ENCODE measurements around the gene CCDC28B. TPM values are rescaled to one million over a fixed set of nuclear protein-coding genes. Genes with fewer than 3 reads are reported as not detected.

CCDC28B gene
- total and polyA plus RNA-seq, 7 experiments from 2014 or later: 6.2 to 39.0 (median 9.0) TPM

GRCh38 chr1:32201011-32201855 is 838 bp downstream of the CCDC28B start:
- Mint-ChIP-seq H3K4me1 (peaks cover 37 to 70% (median 56%) of the 10 kb centered on the region in 7 donors), H3K27ac (peak overlapping the region; percentile 72 to 98 (median 91)), H3K27me3 (no peaks in the 10 kb centered on the region), H3K4me3 (peak overlapping the region; percentile 78 to 99 (median 94)), H3K36me3 (peaks cover 0 to 17% (median 2%) of the 10 kb centered on the region in 5 donors), H3K9me3 (no peaks in the 10 kb centered on the region)
- H3K27me3 ChIP-seq (ENCODE audit: control insufficient read depth in 2 of 2, insufficient read depth in 2 of 2, low read length in 2 of 2): no peaks in the 10 kb centered on the region
- H3K9me3 ChIP-seq (ENCODE audit: control insufficient read depth in 2 of 3, low read length in 3 of 3): no peaks in the 10 kb centered on the region
- ChIA-PET CTCF (interaction anchor here (0.5 to 1.9 kb wide), 5 partner anchors 15 to 199 kb away, joined by 3 to 10 read pairs (median 4); partner anchors contain the start of genes LCK and TXLNA), POLR2A (interaction anchor here (0.6 to 7.7 kb wide), 17 partner anchors 10 to 449 kb away, joined by 3 to 49 read pairs (median 4); partner anchors contain the start of genes HDAC1, KPNA6, MARCKSL1 and RBBP4)
- peak overlapping the region; percentile 96 for H3K4me3 ChIP-seq (ENCODE audit: low read length)
- ATAC-seq (peak; percentile 82), DNase-seq (peak; percentile 51 to 88 (median 78))
- H3K27ac ChIP-seq (ENCODE audit: low read depth, low read length): peak overlapping the region; percentile 99
- peaks cover 0 to 16% (median 0%) of the 10 kb centered on the region in 3 experiments for H3K36me3 ChIP-seq (ENCODE audit: control insufficient read depth in 2 of 3, insufficient read depth in 3 of 3, low read length in 3 of 3)
- peaks cover 30 to 32% of the 10 kb centered on the region in 2 donors for H3K4me1 ChIP-seq (ENCODE audit: control insufficient read depth in 2 of 2, insufficient read depth in 2 of 2, low read length in 2 of 2)
- intact Hi-C loops (cut with micrococcal nuclease): loop anchor here (1.0 to 10.0 kb wide), 11 partner anchors 21 to 556 kb away; partner anchors contain the start of genes BSDC1 (in 1 of the 2), EIF3I (in 1 of the 2), HDAC1 (in 1 of the 2) and KHDRBS1 (in 1 of the 2)

- Mint-ChIP-seq H3K4me1 (peaks cover 22 to 49% (median 39%) of the 10 kb centered on the region in 7 donors), H3K36me3 (peaks cover 0 to 4% (median 0%) of the 10 kb centered on the region in 5 donors), H3K9me3 (no peaks in the 10 kb centered on the region), H3K27me3 (no peaks in the 10 kb centered on the region), H3K4me3 (peak overlapping the region in 9 of 10 donors; percentile 65 to 91 (median 88)), H3K27ac (peak overlapping the region in 8 of 9 donors; percentile 31 to 95 (median 88))
- intact Hi-C loops (cut with micrococcal nuclease): loop anchor here (1.0 to 10.0 kb wide), 7 partner anchors 17 to 560 kb away; partner anchors contain the start of genes BSDC1 (in 1 of the 2), EIF3I (in 1 of the 2), KHDRBS1 (in 1 of the 2) and PEF1 (in 1 of the 2)
- Histone ChIP-seq H3K27ac (ENCODE audit: low read depth, low read length) (peak overlapping the region; percentile 80), H3K9me3 (ENCODE audit: control insufficient read depth in 2 of 3, low read length in 3 of 3) (no peaks in the 10 kb centered on the region), H3K4me3 (ENCODE audit: low read length) (peak overlapping the region; percentile 81), H3K27me3 (ENCODE audit: control insufficient read depth in 2 of 2, insufficient read depth in 2 of 2, low read length in 2 of 2) (no peaks in the 10 kb centered on the region), H3K4me1 (ENCODE audit: control insufficient read depth in 2 of 2, insufficient read depth in 2 of 2, low read length in 2 of 2) (peaks cover 20 to 28% of the 10 kb centered on the region in 2 donors), H3K36me3 (ENCODE audit: control insufficient read depth in 2 of 3, insufficient read depth in 3 of 3, low read length in 3 of 3) (peaks cover 0 to 16% (median 0%) of the 10 kb centered on the region in 3 experiments)
- ChIA-PET CTCF (interaction anchor here (1.0 to 2.1 kb wide), 2 partner anchors 10 to 44 kb away, joined by 3 to 7 read pairs; no protein-coding TSS in a partner anchor), POLR2A (interaction anchor here (1.0 to 4.0 kb wide), 9 partner anchors 10 to 189 kb away, joined by 3 to 18 read pairs (median 6); partner anchors contain the start of genes BSDC1, HDAC1 and MARCKSL1)
- no peak for ATAC-seq
- no peak for DNase-seq
Observed at GRCh38 chr1:32204943-32205361, 4.6 kb downstream of the CCDC28B start.

- peak within 1 kb of the TSS; percentile 42 to 95 (median 86) for H3K27ac Mint-ChIP-seq
- peak within 1 kb of the TSS; percentile 80 to 91 (median 88) for H3K4me3 Mint-ChIP-seq
- Histone ChIP-seq H3K9me3 (ENCODE audit: control insufficient read depth in 2 of 3, low read length in 3 of 3) (no peaks in the 10 kb centered on the region), H3K27ac (ENCODE audit: low read depth, low read length) (peak within 1 kb of the TSS; percentile 80), H3K4me1 (ENCODE audit: control insufficient read depth in 2 of 2, insufficient read depth in 2 of 2, low read length in 2 of 2) (peaks cover 18 to 28% of the 10 kb centered on the region in 2 donors), H3K27me3 (ENCODE audit: control insufficient read depth in 2 of 2, insufficient read depth in 2 of 2, low read length in 2 of 2) (no peaks in the 10 kb centered on the region), H3K36me3 (ENCODE audit: control insufficient read depth in 2 of 3, insufficient read depth in 3 of 3, low read length in 3 of 3) (peaks cover 0 to 12% (median 0%) of the 10 kb centered on the region in 3 experiments), H3K4me3 (ENCODE audit: low read length) (peak within 1 kb of the TSS; percentile 81)
- DNase-seq (peak; percentile 77 to 89 (median 83)), ATAC-seq (peak; percentile 77)
- no peaks in the 10 kb centered on the region for H3K9me3 Mint-ChIP-seq
- peaks cover 17 to 45% (median 33%) of the 10 kb centered on the region in 7 donors for H3K4me1 Mint-ChIP-seq
- CTCF ChIA-PET: interaction anchor here (0.6 to 2.1 kb wide), 5 partner anchors 9 to 194 kb away, joined by 3 to 7 read pairs (median 4); no protein-coding TSS in a partner anchor
- POLR2A ChIA-PET: interaction anchor here (0.7 to 4.0 kb wide), 12 partner anchors 10 to 189 kb away, joined by 3 to 18 read pairs (median 5); partner anchors contain the start of genes BSDC1, EIF3I, HDAC1 and KPNA6
- intact Hi-C loops (cut with micrococcal nuclease): loop anchor here (1.0 to 10.0 kb wide), 5 partner anchors 17 to 561 kb away; partner anchors contain the start of genes EIF3I (in 1 of the 2), KHDRBS1 (in 1 of the 2), PEF1 (in 1 of the 2) and TMEM234 (in 1 of the 2)
- no peaks in the 10 kb centered on the region for H3K27me3 Mint-ChIP-seq
- peaks cover 0 to 4% (median 0%) of the 10 kb centered on the region in 5 donors for H3K36me3 Mint-ChIP-seq
Observed at GRCh38 chr1:32205401-32206370, 5.3 kb downstream of the CCDC28B start, which contains the start of gene IQCC. IQCC (plus strand) TSS chr1:32205671; CDS start chr1:32205682, 11 bp downstream.

- H3K27me3 Mint-ChIP-seq: no peaks in the 10 kb centered on the region
- POLR2A ChIA-PET: interaction anchor here (0.6 to 0.9 kb wide), 2 partner anchors 82 to 176 kb away, joined by 3 read pairs; no protein-coding TSS in a partner anchor
- CTCF ChIA-PET: interaction anchor here (0.6 to 1.0 kb wide), 3 partner anchors 40 to 185 kb away, joined by 3 read pairs; partner anchors contain the start of gene MARCKSL1
- DNase-seq: no peak
- H3K36me3 Mint-ChIP-seq: peaks cover 0 to 4% (median 0%) of the 10 kb centered on the region in 5 donors
- peak overlapping the region in 1 of 9 donors; percentile 46 for H3K27ac Mint-ChIP-seq
- intact Hi-C loops (cut with micrococcal nuclease): loop anchor here in 1 of 2 donors (10.0 kb wide), 2 partner anchors 194 to 564 kb away; partner anchors contain the start of genes KHDRBS1 and PEF1
- no peaks in the 10 kb centered on the region for H3K9me3 ChIP-seq (ENCODE audit: control insufficient read depth in 2 of 3, low read length in 3 of 3)
- H3K4me3 Mint-ChIP-seq: peak overlapping the region in 1 of 10 donors; percentile 25
- peaks cover 0 to 12% (median 0%) of the 10 kb centered on the region in 3 experiments for H3K36me3 ChIP-seq (ENCODE audit: control insufficient read depth in 2 of 3, insufficient read depth in 3 of 3, low read length in 3 of 3)
- H3K9me3 Mint-ChIP-seq: no peaks in the 10 kb centered on the region
- no peak for ATAC-seq
- H3K27me3 ChIP-seq (ENCODE audit: control insufficient read depth in 2 of 2, insufficient read depth in 2 of 2, low read length in 2 of 2): no peaks in the 10 kb centered on the region
- H3K27ac ChIP-seq (ENCODE audit: low read depth, low read length): no peak overlapping the region
- peaks cover 7 to 28% (median 18%) of the 10 kb centered on the region in 7 donors for H3K4me1 Mint-ChIP-seq
- peaks cover 8 to 16% of the 10 kb centered on the region in 2 donors for H3K4me1 ChIP-seq (ENCODE audit: control insufficient read depth in 2 of 2, insufficient read depth in 2 of 2, low read length in 2 of 2)
- no peak overlapping the region for H3K4me3 ChIP-seq (ENCODE audit: low read length)
Observed at GRCh38 chr1:32208469-32208868, 8.1 kb downstream of the CCDC28B start.

- H3K4me3 Mint-ChIP-seq: peak within 1 kb of the TSS in 1 of 10 donors; percentile 25
- H3K4me1 ChIP-seq (ENCODE audit: control insufficient read depth in 2 of 2, insufficient read depth in 2 of 2, low read length in 2 of 2): peaks cover 8 to 16% of the 10 kb centered on the region in 2 donors
- no peak for DNase-seq
- intact Hi-C loops (cut with micrococcal nuclease): loop anchor here in 1 of 2 donors (10.0 kb wide), 2 partner anchors 194 to 564 kb away; partner anchors contain the start of genes KHDRBS1 and PEF1
- no peaks in the 10 kb centered on the region for H3K27me3 Mint-ChIP-seq
- H3K36me3 ChIP-seq (ENCODE audit: control insufficient read depth in 2 of 3, insufficient read depth in 3 of 3, low read length in 3 of 3): peaks cover 0 to 8% (median 0%) of the 10 kb centered on the region in 3 experiments
- no peak within 1 kb of the TSS for H3K27ac ChIP-seq (ENCODE audit: low read depth, low read length)
- peaks cover 0 to 4% (median 0%) of the 10 kb centered on the region in 5 donors for H3K36me3 Mint-ChIP-seq
- ChIA-PET POLR2A (interaction anchor here (0.6 to 1.1 kb wide), 3 partner anchors 81 to 176 kb away, joined by 3 read pairs; no protein-coding TSS in a partner anchor), CTCF (interaction anchor here (0.7 to 1.0 kb wide), 2 partner anchors 127 to 185 kb away, joined by 3 read pairs; partner anchors contain the start of gene MARCKSL1)
- H3K4me3 ChIP-seq (ENCODE audit: low read length): no peak within 1 kb of the TSS
- H3K27me3 ChIP-seq (ENCODE audit: control insufficient read depth in 2 of 2, insufficient read depth in 2 of 2, low read length in 2 of 2): no peaks in the 10 kb centered on the region
- ATAC-seq: no peak
- H3K27ac Mint-ChIP-seq: peak within 1 kb of the TSS in 7 of 9 donors; percentile 12 to 53 (median 41)
- H3K9me3 ChIP-seq (ENCODE audit: control insufficient read depth in 2 of 3, low read length in 3 of 3): no peaks in the 10 kb centered on the region
- peaks cover 7 to 25% (median 16%) of the 10 kb centered on the region in 7 donors for H3K4me1 Mint-ChIP-seq
- H3K9me3 Mint-ChIP-seq: no peaks in the 10 kb centered on the region
Observed at GRCh38 chr1:32208891-32209328, 8.5 kb downstream of the CCDC28B start, which contains the start of gene DCDC2B. DCDC2B (plus strand) TSS chr1:32209089; CDS start chr1:32209094, 5 bp downstream.

All from naive thymus-derived CD4-positive, alpha-beta T cell (primary cell).